Caco-2 (cell line): Measurements from ENCODE around the gene GRIFIN. TPM values are rescaled to one million over a fixed set of nuclear protein-coding genes. Genes with fewer than 3 reads are reported as not detected.

Source experiments
- BruUV-seq: library from RNA; stranded (reverse); fragments of 400-500 nt; replicated peaks from 2 replicates; lab custom pipeline; 2021; lab: Mats Ljungman, UMichigan
- CTCF ChIA-PET: fragments of 300-600 bp; sonication (Branson Sonifier 250); formaldehyde crosslinking; loops from one replicate; lab custom pipeline; 2022; ENCODE audit warnings: antibody characterized with exemption; lab: Charles Lee
- POLR2A ChIA-PET: fragments of 300-600 bp; sonication (Branson Sonifier 250); formaldehyde crosslinking; loops from one replicate; lab custom pipeline; 2022; ENCODE audit warnings: antibody characterized with exemption; lab: Charles Lee
- DNase-seq, 2 experiments: peaks; one replicate each; pipeline versions ENCODE4 v3.0.0 to v3.0.0-alpha.2; 2020 to 2022
- H3K27me3 ChIP-seq: replicated peaks from 2 replicates; pipeline ENCODE4 v1.6.0; 2011; ENCODE audit warnings: low read length; ENCODE audit not compliant: control insufficient read depth, insufficient read depth
- H3K36me3 ChIP-seq: 2 replicates; pipeline ENCODE4 v1.5.1; 2011; ENCODE audit warnings: low read length; ENCODE audit not compliant: control insufficient read depth, insufficient read depth
- H3K4me1 ChIP-seq: fragments of 250-450 bp; sonication (Bioruptor Pico); 2 replicates; pipeline ENCODE4 v1.5.1; 2020; ENCODE audit warnings: mild to moderate bottlenecking
- H3K4me3 ChIP-seq: 2 replicates; pipeline ENCODE4 v1.5.1; 2011; ENCODE audit warnings: low read depth, mild to moderate bottlenecking, control low read depth, low read length
- H3K9me3 ChIP-seq: fragments of 250-450 bp; sonication (Bioruptor Pico); 2 replicates; pipeline ENCODE4 v1.5.1; 2020; ENCODE audit warnings: mild to moderate bottlenecking, moderate library complexity
- H3K27ac Mint-ChIP-seq: one replicate; pipeline ENCODE4 v1.8.0; 2022; ENCODE audit warnings: mixed read lengths; ENCODE audit not compliant: unreplicated experiment
- H3K27me3 Mint-ChIP-seq: one replicate; pipeline ENCODE4 v1.8.0; 2022; ENCODE audit warnings: mixed read lengths; ENCODE audit not compliant: insufficient read depth, unreplicated experiment
- H3K36me3 Mint-ChIP-seq: one replicate; pipeline ENCODE4 v1.8.0; 2022; ENCODE audit warnings: mild to moderate bottlenecking, mixed read lengths; ENCODE audit not compliant: insufficient read depth, unreplicated experiment
- H3K4me1 Mint-ChIP-seq: one replicate; pipeline ENCODE4 v1.8.0; 2022; ENCODE audit warnings: low read depth, mixed read lengths; ENCODE audit not compliant: unreplicated experiment
- H3K4me3 Mint-ChIP-seq: one replicate; pipeline ENCODE4 v1.8.0; 2022; ENCODE audit warnings: mild to moderate bottlenecking, moderate library complexity, mixed read lengths; ENCODE audit not compliant: unreplicated experiment
- H3K9me3 Mint-ChIP-seq: one replicate; pipeline ENCODE4 v1.8.0; 2022; ENCODE audit warnings: mixed read lengths; ENCODE audit not compliant: unreplicated experiment
- CTCF ChIP-seq, 2 experiments: fragments of 200-600 bp in 1 of 2; IDR thresholded peaks; 1 replicate in 1 of 2; 2 replicates in 1 of 2; pipeline versions ENCODE4 v1.5.1 to v1.8.0; 2011 to 2022; ENCODE audit warnings: antibody characterized with exemption in 1 of 2, control low read depth in 1 of 2, inconsistent platforms in 1 of 2, low read depth in 1 of 2, low read length in 1 of 2, mild to moderate bottlenecking in 1 of 2, moderate library complexity in 1 of 2; ENCODE audit not compliant: insufficient read depth in 1 of 2, severe bottlenecking in 1 of 2, unreplicated experiment in 1 of 2
- intact Hi-C: fragments of 100-400 bp; cut with micrococcal nuclease; formaldehyde crosslinking; loops from one replicate; pipeline ENCODE4 v1.10.0; 2022; ENCODE audit not compliant: unreplicated experiment
- total RNA-seq: library from RNA; stranded (reverse); gene quantifications from 2 replicates; pipeline ENCODE4 v1.2.3, GENCODE V29; 2022

Gene GRIFIN
- total RNA-seq, 1 experiment from 2014 or later: not detected

- BruUV-seq: no TSS peak
- no peak for DNase-seq
- peaks cover 17% of the 10 kb centered on the region for H3K9me3 Mint-ChIP-seq
- no peak overlapping the region for H3K4me3 ChIP-seq
- no peaks in the 10 kb centered on the region for H3K27me3 ChIP-seq
- ChIA-PET POLR2A (no interaction called here), CTCF (no interaction called here)
- H3K27me3 Mint-ChIP-seq: no peaks in the 10 kb centered on the region
- intact Hi-C loops: no loop called here
- no peak overlapping the region for H3K4me3 Mint-ChIP-seq
- peaks cover 6% of the 10 kb centered on the region for H3K4me1 Mint-ChIP-seq
- H3K36me3 Mint-ChIP-seq: no peaks in the 10 kb centered on the region
- no peaks in the 10 kb centered on the region for H3K9me3 ChIP-seq
- no peak for TF ChIP-seq CTCF (IDR thresholded peaks at IDR 0.05; ENCODE audit: insufficient read depth in 1 of 2, low read depth in 1 of 2, low read length in 1 of 2, severe bottlenecking in 1 of 2, unreplicated experiment in 1 of 2)
- H3K27ac Mint-ChIP-seq: no peak overlapping the region
- no peaks in the 10 kb centered on the region for H3K4me1 ChIP-seq
- H3K36me3 ChIP-seq: no peaks in the 10 kb centered on the region
Observed at GRCh38 chr7:2488681-2489080, 12.5 kb upstream of the GRIFIN start.

- intact Hi-C loops: no loop called here
- CTCF ChIA-PET: no interaction called here
- no peak overlapping the region for H3K4me3 ChIP-seq
Observed at GRCh38 chr7:2488272-2488645, 12.1 kb upstream of the GRIFIN start.

GRCh38 chr7:2487586-2488271, 11.5 kb upstream of the GRIFIN start:
- ChIA-PET CTCF (no interaction called here), POLR2A (no interaction called here)
- TF ChIP-seq CTCF (IDR thresholded peaks at IDR 0.05; ENCODE audit: insufficient read depth in 1 of 2, low read depth in 1 of 2, low read length in 1 of 2, severe bottlenecking in 1 of 2, unreplicated experiment in 1 of 2): no peak
- Mint-ChIP-seq H3K9me3 (peaks cover 17% of the 10 kb centered on the region), H3K27me3 (no peaks in the 10 kb centered on the region), H3K36me3 (no peaks in the 10 kb centered on the region), H3K27ac (no peak overlapping the region), H3K4me1 (no peaks in the 10 kb centered on the region), H3K4me3 (no peak overlapping the region)
- no peak for DNase-seq
- Histone ChIP-seq H3K9me3 (0 out of 2 replicates have a peak, but pooled peaks cover 5% of the 10 kb centered on the region), H3K27me3 (no peaks in the 10 kb centered on the region), H3K4me1 (no peaks in the 10 kb centered on the region), H3K36me3 (no peaks in the 10 kb centered on the region), H3K4me3 (no peak overlapping the region)
- no TSS peak for BruUV-seq
- intact Hi-C loops: no loop called here

More at GRCh38 chr7:2488272-2488645, 12.1 kb upstream of the GRIFIN start:
- POLR2A ChIA-PET: no interaction called here
- Mint-ChIP-seq H3K36me3 (no peaks in the 10 kb centered on the region), H3K27ac (no peak overlapping the region), H3K9me3 (peaks cover 17% of the 10 kb centered on the region), H3K4me1 (peaks cover 1% of the 10 kb centered on the region), H3K4me3 (no peak overlapping the region), H3K27me3 (no peaks in the 10 kb centered on the region)
- H3K27me3 ChIP-seq: no peaks in the 10 kb centered on the region
- 0 out of 2 replicates have a peak, but pooled peaks cover 2% of the 10 kb centered on the region for H3K9me3 ChIP-seq
- TF ChIP-seq CTCF (IDR thresholded peaks at IDR 0.05; ENCODE audit: insufficient read depth in 1 of 2, low read depth in 1 of 2, low read length in 1 of 2, severe bottlenecking in 1 of 2, unreplicated experiment in 1 of 2): no peak
- DNase-seq: no peak
- no peaks in the 10 kb centered on the region for H3K4me1 ChIP-seq
- H3K36me3 ChIP-seq: no peaks in the 10 kb centered on the region
- BruUV-seq: no TSS peak
